HG02623 (cell line): ENCODE results near the gene LRRC27.
A peak's percentile ranks its signal among the peaks of the same experiment; 100 is the strongest.

Experiments used
- ATAC-seq: cut with Tn5 transposase; IDR thresholded peaks from one replicate; pipeline ENCODE4 v1.9.1; 2021; ENCODE audit warnings: moderate library complexity; ENCODE audit not compliant: unreplicated experiment

The LRRC27 gene

DNA sequence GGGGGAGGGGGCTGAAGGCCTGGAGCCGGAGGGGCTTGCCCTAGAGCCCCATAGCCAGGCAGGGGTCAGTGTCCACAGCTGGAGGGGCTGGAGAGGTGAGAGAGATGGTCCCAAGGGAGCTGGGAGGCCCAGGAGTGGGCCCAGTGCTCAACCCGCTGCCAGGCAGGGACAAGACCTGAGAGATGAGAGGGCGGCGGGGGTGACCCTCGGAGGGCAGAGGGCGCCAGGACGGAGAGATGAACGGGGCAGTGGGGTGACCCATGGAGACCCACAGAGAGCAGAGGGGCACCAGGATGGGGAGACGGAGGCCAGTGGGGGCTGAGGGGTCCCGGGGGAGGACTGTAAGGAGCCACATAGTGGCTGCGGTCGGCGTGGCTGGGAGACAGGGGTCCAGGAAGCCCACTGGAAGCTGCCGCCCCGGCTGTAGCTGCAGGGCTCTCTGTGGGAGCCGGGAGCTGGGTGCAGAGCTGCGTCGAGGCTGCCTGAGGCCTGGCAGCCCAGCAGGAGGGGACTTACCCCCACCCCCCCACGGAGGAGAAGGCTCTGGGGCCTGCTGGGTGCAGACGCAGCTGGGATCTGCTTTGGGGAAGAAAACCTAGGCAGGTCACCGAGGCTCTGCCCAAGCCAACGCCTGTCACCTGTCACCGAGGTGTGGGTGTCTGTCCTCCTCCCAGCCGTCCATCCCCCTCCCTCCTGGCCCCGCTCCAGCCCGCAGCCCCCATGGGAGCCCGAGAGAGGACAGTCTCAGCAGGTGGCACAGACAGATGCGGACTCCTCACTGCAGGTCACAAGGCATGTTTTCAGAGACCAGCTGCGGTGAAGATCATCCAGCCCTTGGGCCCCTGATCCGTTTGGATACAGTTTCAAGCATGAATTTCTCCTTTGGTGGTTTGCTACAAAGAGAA is 90.1 kb downstream of the LRRC27 start:
- peak; percentile 47 for ATAC-seq

DNA sequence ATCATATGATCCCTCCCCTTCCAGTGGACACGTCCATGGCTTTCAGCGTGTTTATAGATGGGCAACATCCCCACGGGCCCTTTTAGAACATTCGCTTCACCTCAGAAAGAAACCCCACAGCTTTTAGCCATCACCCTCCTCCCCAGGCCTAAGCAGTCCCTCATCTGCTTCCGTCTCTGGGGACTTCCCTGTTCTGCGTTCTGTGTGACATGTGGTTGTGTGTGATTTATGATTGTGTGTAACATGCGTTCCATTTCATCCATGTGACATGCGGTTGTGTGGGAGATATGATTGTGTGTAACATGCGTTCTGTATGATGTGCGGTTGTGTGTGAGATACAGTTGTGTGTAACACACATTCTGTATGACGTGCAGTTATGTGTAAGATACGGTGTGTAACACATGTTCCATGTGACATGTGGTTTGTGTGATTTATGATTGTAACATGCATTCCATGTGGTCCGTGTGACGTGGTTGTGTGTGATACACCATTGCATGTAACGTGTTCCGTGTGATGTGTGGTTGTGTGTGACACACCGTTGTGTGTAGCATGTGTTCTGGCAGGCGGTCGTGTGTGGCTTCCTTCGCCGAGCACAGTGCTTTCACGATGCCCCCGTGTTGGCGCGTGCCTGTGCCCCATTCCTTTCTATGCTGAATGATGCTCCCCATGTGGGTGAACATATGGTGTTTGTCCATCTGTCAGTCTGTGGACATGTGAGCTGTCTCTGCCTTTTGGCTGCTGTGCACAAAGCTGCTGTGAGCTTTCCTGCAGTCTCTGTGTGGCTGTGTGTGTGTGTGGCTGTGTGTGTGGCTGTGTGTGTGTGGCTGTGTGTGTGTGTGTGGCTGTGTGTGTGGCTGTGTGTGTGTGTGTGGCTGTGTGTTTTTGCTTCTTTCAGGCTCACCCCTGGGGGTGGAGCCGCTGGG is 91.2 kb downstream of the LRRC27 start:
- no peak for ATAC-seq

DNA sequence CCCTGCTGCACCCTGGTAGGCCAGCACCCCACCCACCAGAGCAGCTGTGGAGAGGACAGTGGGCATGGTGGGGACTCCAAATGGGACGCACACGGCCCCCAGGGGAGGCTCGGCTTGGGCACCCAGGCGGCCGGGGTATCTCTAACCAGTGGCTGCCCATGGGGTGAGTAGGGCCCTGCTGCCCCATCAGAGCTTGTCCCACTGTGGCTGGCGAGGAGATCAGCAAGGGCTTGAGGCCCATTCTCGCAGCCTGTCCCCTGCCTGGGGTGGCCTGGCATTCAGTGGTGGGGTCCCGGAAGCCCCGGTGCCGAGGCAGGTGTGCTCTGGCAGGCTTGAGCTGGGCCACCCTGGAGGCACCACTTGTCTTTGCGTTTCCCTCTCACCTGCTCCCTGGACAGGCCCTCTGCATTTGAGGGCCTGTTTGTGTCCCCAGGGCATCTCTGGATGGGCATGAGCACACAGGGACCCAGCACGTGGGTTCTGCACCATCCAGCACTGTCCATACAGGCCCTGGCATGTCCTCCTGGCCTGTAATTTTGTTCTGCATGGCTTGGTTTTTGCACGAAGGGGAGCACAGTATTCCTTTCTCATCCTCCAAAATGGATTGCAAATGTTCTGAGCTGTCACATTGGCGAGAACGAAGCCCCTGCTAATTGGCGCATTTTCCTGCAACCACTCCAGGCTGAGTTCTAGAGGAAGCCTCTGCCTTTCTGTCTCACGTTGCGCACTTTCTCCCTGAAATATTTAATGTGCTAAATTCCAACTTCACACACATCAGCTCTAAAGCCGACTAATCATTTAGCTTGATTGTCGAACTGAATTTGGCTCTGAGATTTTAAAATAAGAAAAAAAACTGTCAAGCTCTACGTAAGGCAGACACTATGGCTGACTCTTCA is 92.2 kb downstream of the LRRC27 start:
- ATAC-seq, result no peak

- ATAC-seq, result no peak
Measured at GRCh38 chr10:132425029-132425756, 93.2 kb downstream of the LRRC27 start.

DNA sequence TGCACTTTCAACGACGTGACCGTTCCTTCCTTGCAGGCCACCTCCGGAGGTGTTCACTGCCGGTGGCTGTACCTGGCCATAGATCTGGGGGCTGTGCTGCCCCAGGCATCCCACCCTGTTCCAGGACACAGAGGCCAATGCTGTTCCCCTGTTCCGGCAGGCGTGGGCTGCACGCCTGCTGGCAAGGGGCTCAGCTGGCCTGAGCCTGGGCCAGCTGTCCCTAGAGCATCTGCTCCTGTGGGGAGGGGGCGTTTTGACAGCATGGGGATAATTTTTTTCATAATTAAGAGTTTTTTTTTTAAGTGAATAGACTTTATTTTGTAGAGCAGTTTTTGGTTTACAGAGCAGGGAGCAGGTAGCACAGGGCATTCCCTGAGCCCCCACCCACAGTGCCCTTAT is 93.8 kb downstream of the LRRC27 start:
- no peak for ATAC-seq

GRCh38 chr10:132427006-132427771 is 95.2 kb downstream of the LRRC27 start:
- no peak for ATAC-seq

DNA sequence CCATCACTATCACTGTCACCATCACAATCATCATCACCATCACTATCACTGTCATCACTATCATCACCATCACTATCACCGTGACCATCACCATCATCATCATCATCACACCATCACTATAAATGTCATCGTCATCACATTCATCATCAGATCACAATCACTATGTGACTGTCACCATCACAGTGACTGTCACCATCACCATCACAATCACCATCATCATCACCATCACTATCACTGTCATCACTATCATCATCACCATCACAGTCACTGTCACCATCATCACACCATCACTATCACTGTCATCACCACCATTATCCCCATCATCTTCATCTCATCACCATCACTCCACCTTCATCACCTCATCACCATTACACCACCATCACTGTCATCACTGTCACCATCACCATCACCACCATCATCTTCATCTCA is 96.0 kb downstream of the LRRC27 start:
- no peak for ATAC-seq

DNA sequence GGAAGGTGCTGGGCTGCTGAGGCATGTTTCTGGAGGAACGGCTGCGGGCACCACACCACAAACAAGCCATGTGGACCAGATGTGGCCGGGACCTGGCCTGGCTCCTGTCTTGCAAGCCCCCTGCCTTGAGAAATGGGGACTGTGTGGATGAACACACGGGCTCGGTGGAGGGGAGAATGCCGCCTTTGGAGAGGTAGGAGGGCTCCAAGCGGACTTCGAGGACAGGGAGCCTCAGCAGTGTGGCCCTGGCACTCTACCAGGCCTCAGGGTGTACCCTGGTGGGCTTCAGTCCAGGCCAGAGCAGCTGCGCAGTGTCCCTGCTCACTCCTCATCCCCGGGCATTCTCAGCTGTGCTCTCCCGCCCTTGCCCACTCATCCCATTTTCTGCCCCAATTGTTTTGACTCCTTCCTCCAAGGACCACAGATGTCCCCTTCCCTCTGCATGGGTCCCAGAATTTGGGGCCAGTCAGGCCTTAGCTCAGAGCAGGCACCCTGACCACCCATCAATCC is 96.5 kb downstream of the LRRC27 start:
- no peak for ATAC-seq
